GM18861 (cell line): ENCODE data around the gene SLC7A14.
A peak's percentile ranks its signal among the peaks of the same experiment; 100 is the strongest.

Experiments used
- ATAC-seq: cut with Tn5 transposase; IDR thresholded peaks from one replicate; pipeline ENCODE4 v1.9.1; 2021; ENCODE audit not compliant: unreplicated experiment

Gene SLC7A14

GRCh38 chr3:170585937-170586310, at the start of gene SLC7A14:
Gene SLC7A14, minus strand, starts transcription at chr3:170586075. Its CDS starts 59,139 bp downstream, at chr3:170526936.
- no peak for ATAC-seq

DNA sequence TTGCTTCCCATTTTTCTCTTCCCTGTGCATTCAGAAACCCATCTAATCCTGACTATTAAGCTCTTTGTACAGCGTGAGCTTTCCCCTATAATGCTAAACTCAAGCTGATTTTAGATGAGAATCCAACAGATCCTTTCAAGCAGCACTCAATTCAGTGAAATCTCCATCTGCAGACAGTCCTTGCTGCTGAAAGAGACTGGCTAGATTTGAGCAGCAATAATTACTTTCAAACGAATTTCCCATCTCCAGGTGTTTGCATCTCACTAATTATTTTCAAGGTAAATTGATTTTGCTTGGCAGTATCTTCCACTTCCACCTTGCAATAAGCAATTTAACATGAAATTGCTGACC, 49.5 kb upstream of the SLC7A14 start:
- ATAC-seq = no peak

GRCh38 chr3:170634663-170635384, 48.9 kb upstream of the SLC7A14 start:
- ATAC-seq = peak; percentile 63

DNA sequence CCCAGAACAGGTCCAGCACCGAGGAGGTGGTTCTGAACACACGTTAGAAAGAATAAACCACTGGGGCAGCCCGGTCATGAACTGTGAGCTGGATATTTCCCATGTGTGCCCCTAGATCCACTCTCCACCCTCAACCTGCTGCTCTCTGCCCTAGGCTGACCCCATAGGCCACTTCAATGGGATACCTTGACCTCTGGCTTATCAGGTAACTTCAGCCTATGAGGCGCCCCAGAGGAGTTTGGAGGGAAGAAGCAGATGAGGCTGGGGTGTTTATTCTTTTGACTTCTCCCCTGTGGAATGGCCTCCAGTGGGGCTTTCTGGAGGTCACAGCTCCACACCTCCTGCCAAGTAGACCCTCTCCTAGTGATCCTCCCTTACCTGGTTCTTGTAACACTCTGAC, 47.7 kb upstream of the SLC7A14 start:
- ATAC-seq = no peak

DNA sequence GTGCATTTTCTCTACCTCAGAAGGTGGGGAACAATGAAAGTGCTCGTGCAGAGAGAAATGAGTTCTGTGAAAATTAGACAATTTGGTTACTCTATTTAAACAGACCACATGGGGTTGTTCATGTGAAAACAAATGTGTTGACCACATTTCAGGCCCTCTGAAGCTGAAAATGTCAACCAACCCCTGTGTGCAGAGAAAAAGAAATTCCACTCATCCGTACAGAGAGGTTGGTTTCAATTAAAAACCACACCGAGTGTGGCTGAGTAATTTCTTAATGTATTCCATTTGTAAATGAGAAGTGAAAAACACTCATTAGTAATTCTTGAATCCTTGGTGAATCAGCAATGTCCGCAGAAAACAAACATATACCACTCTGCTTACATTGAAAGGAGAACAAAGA, 46.9 kb upstream of the SLC7A14 start:
- peak; percentile 85 for ATAC-seq

DNA sequence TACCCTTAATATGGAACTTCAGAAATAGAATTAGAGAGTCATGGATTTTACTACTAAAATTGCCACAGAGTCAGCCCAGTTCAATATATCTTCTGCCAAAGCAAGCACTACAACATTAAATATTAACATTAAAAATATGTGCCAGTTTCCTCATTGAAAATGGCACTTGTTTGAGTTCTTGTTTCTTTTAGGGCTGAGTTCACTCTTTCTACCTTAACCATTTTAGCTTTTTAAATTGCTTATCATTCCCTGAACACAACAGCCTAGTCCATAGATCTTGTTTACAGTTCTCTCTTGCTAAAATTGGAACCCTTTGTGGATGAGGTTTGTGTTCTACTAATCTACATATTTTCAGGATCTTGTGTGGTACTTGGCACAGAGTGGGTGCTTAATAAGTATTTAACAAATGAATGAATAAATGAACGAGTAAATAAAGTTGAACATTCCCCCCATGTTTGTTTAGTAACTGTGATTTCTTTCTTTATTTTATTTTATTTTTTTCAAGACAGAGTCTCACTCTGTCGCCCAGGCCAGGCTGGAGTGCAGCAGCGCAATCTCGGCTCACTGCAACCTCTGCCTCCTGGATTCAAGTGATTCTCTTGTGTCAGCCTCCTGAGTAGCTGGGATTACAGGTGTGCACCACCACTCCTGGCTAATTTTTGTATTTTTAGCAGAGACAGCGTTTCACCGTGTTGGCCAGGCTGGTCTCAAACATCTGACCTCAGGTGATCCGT, 46.0 kb upstream of the SLC7A14 start:
- no peak for ATAC-seq

DNA sequence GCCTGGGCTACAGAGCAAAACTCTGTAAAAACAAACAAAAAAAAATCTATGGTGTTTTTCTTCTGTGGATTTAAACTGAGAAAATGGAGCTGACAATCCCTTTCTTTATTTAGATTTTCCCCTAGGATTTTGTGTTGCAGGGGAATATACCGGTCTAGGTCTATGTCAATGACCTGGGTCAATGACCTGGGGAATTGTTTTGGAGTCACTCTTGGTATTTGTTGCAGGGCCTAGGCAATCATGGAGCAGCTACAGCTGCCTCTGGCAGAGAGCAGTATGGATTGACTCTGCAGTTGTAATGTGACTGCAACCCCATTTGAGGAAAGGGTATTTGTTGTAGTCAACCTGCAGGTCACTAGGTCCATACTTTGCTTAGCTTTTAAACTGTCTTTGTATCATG, 37.6 kb upstream of the SLC7A14 start:
- no peak for ATAC-seq

DNA sequence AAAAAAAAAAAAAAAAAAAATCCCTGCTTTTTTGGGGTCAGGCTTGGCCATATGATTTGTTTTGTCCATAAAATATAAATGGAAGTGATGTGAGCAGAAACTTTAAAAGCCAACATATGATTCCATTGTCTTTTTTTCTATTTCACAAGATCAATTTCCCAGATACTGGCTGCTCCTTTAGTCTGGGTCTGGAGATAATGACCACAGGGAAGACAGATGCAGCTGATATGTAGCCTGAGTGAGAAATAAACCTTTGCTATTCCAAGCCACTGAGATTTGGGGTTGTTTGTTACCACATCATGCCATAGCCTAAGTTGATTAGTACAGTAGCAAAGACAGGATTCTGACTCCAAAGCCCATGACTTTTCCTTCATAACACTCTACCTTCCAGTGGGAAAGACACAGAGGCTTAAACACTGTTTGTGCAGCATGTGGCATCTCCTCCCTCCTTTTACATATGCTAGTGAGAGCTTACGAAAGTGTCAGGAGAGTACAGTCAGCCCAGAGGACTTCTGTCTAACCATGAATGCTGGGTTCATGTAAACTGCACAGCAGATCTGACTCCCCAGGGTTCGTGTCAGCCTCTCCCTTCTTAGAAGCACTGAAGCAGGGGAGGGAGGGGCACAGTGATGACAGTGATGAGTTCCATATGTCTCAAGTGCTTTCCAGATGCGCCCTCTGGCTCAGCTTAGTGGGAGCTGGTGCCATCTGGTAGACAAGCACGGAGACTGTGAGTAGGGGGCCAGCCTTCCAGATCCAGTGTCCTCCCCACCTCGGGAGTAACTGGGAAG, 36.7 kb upstream of the SLC7A14 start:
- no peak for ATAC-seq

DNA sequence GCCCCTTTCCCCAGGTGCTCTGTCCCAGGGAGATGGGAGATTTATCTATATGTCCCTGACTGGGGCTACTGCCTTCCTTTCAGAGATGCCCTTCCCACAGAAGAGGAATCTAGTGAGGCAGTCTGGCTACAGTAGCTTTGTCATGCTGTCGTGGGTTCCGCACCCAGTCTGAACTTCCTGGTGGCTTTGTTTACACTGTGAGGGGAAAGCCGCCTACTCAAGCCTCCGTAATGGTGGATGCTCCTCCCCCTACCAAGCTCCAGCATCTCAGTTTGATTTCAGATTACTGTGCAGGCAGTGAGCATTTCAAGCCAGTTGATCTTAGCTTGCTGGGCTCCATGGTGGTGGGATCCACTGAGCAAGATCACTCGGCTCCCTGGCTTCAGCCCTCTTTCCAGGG, 35.4 kb upstream of the SLC7A14 start:
- no peak for ATAC-seq

GRCh38 chr3:170614214-170614966, 28.5 kb upstream of the SLC7A14 start:
- ATAC-seq = no peak

DNA sequence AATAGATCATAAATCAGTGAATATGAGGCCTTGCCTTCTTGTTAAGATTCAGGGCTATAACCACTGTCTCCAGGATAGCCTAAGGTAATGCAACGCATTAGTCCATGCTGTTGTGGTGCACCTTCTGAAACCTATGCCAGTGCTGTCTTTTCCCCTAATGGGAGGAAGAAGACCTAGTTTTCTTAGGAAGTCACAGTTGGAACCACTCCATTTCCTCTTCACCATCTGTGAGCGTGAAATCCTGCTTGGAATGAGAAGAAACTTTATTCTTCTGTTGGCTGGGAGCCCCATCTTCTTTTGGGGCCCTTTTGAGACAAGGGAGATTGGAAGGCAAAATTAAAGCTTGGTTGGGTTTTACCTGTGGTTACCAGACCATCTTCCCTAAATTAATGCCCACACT, 25.9 kb upstream of the SLC7A14 start:
- ATAC-seq = no peak

DNA sequence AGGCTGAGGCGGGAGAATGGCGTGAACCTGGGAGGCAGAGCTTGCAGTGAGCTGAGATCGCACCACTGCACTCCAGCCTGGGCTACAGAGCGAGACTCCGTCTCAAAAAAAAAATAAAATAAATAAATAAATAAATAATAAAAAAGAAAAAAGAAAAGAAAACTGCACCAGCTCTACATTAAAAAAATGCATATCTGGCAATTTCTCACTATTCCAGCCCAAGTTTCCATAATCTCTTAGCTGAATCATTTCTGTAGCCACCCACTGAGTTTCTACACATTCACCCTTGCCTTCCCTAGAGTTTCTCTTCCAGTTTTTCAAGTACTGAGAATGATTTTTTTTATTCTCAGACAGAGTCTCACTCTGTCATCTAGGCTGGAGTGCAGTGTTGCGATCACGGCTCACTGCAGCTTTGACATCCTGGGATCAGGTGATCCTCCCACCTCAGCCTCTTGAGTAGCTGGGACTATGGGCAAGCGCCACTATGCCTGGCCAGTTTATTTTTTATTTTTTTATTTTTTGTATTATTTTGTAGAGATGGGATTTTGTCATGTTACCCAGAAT, 24.5 kb upstream of the SLC7A14 start:
- ATAC-seq = no peak

DNA sequence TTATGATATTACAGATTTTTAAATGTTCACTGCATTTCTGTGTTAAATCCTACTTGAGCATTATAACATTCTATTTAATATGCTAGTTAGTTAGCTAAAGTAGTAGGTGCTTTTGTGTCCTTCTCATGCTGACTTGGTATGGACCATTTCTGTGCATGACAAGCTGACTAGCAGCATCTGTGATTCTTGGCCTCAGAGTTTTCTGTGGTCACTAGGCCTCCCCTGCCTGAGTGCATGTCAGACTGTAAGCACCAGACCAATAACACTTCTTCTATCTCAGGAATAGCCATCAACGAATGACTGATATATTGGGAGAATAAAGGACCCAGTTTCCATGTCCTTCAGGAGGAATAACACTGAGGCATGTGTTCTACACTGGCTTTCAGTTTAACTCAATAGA, 22.6 kb upstream of the SLC7A14 start:
- ATAC-seq = no peak

GRCh38 chr3:170606675-170607074, 20.8 kb upstream of the SLC7A14 start:
- ATAC-seq = no peak

DNA sequence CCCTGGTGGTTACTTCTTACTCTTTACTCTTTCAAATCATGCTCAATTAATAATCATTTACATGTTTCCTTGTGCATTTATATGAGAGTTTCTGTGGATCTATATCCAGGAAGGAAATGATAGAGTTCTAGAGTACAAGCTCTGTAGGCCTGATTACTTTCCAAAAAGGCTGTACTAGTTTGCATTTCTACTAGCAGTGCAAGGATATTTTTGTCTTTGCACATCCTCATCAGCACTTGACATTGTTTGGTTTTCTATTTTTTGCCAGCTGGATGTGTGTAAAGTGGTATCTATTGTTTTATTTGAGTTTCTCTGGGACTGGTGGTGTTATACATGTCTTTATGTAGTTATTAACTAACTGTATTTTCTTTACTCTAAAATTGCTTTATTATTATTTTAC, 19.6 kb upstream of the SLC7A14 start:
- ATAC-seq = no peak

GRCh38 chr3:170603770-170604510, 18.1 kb upstream of the SLC7A14 start:
- no peak for ATAC-seq

DNA sequence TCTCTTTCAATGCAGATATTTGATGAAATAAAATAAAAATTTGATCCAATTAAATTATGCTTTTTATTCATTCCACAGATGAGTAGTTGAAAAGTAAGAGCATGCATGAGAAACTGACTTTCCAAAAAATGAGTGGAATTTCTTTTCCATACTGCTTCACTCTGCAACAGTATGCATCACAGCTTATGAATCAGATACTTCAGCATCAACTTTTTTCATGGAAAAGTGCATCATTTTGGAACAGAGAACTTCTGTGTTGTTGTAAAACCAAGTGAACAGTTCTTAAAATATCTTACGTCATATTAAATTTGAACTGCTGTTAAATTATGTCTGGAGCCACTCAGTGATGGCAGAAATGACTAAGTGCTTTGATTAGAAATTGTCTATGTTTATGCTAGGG, 16.7 kb upstream of the SLC7A14 start:
- ATAC-seq = no peak

- ATAC-seq = no peak
These were observed 14.2 kb upstream of the SLC7A14 start for GRCh38 chr3:170600005-170600624.

DNA sequence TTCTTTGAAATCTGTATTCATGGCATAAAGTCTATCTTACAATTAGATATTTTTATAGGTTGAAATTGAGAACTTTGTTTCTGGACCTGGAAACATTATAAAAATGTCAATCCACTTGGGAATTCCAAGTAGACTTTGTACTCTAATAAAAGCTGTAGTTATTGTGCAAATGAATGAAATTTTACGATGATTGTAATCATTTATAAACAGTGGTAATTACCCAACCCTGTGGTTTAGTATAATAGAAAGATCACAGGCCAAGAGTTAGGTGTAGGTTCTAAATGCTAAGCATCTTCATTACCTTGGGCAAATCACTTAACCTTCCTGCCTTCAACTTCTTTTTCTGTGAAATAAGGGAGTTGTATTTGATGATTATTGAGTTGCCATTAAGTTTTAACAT, 13.2 kb upstream of the SLC7A14 start:
- ATAC-seq = no peak

- ATAC-seq = no peak
These were observed 12.2 kb upstream of the SLC7A14 start for GRCh38 chr3:170598091-170598502.
